ENCODE results near the gene WDR35. TPM values are rescaled to one million over a fixed set of nuclear protein-coding genes. Genes with fewer than 3 reads are reported as not detected.

WDR35 gene
- total RNA-seq, 1 experiment from 2014 or later, result 16.7 TPM

- Histone ChIP-seq H3K23me2 (ENCODE audit: insufficient read length, low read depth, low read length, poor library complexity, severe bottlenecking) (peaks cover 2% of the 10 kb centered on the region), H3K27me3 (ENCODE audit: insufficient read depth, low read length) (no peaks in the 10 kb centered on the region), H3K79me1 (ENCODE audit: insufficient read depth, low read depth, low read length, poor library complexity, severe bottlenecking) (peaks cover 6% of the 10 kb centered on the region), H2BK120ac (ENCODE audit: low read depth, low read length, poor library complexity, severe bottlenecking) (no peak overlapping the region), H3K56ac (ENCODE audit: insufficient read length, low read depth, low read length) (no peak overlapping the region), H3T11ph (ENCODE audit: low read length) (no peak overlapping the region), H4K20me1 (ENCODE audit: control insufficient read depth, insufficient read depth, insufficient read length) (no peaks in the 10 kb centered on the region), H3K9ac (ENCODE audit: extremely low read depth, insufficient read length, low read length) (no peak overlapping the region), H2BK12ac (ENCODE audit: insufficient read length, low read depth, low read length) (no peak overlapping the region), H3K9me3 (ENCODE audit: control insufficient read depth, low read depth, low read length) (no peaks in the 10 kb centered on the region), H3K27ac (ENCODE audit: insufficient read length, low read depth, low read length) (no peak overlapping the region), H3K18ac (ENCODE audit: insufficient read length, low read depth, low read length) (no peak overlapping the region), H3K23ac (ENCODE audit: insufficient read length, low read depth, low read length) (no peak overlapping the region), H4K8ac (replicated peaks; ENCODE audit: insufficient read length, low read depth, low read length) (no peak overlapping the region), H2BK5ac (ENCODE audit: insufficient read length, low read length) (no peak overlapping the region), H2AFZ (ENCODE audit: low read length) (no peak overlapping the region), H2BK20ac (ENCODE audit: low read depth, low read length, poor library complexity, severe bottlenecking) (no peak overlapping the region), H4K5ac (ENCODE audit: insufficient read length, low read depth, low read length) (no peak overlapping the region), H3K79me2 (ENCODE audit: insufficient read depth, low read length) (peaks cover 5% of the 10 kb centered on the region; the same call in 1 of the 2 replicates), H3K14ac (ENCODE audit: insufficient read depth, low read length) (no peak overlapping the region), H3K4me2 (ENCODE audit: insufficient read depth, insufficient read length, low read length) (no peak overlapping the region), H4K91ac (ENCODE audit: insufficient read length, low read depth, low read length) (no peak overlapping the region), H3K4me1 (ENCODE audit: insufficient read depth, low read length) (no peaks in the 10 kb centered on the region), H2AK5ac (ENCODE audit: insufficient read length, low read length) (no peak overlapping the region), H2BK15ac (ENCODE audit: low read depth, low read length) (no peak overlapping the region), H3K4ac (ENCODE audit: low read depth, low read length) (no peak overlapping the region)
- H3K27me3 Mint-ChIP-seq (ENCODE audit: low read depth), result no peaks in the 10 kb centered on the region
- no peak for DNase-seq
- peaks cover 14 to 15% of the 10 kb centered on the region in 2 experiments for H3K4me1 Mint-ChIP-seq
- H3K9me3 Mint-ChIP-seq, result no peaks in the 10 kb centered on the region
- H3K4me3 Mint-ChIP-seq, result no peak overlapping the region
- H3K36me3 Mint-ChIP-seq (ENCODE audit: insufficient read depth in 1 of 3, low read depth in 3 of 3), result no peaks in the 10 kb centered on the region; a peak in 1 of 7 replicates
- no peak overlapping the region for H3K27ac Mint-ChIP-seq
- TF ChIP-seq CTCF (conservative IDR thresholded peaks at IDR 0.05), result no peak
- WGBS (ENCODE audit: extremely low coverage, insufficient read length, low lambda C conversion rate), result no CpG with 5 or more reads among the region's 5 CpGs
Measured at GRCh38 chr2:19897623-19898245, 92.2 kb downstream of the WDR35 start.

Measured in H9 (cell line).